Gastrocnemius medialis (tissue), 4 donors: ENCODE results near the gene LITAFD. TPM values are rescaled to one million over a fixed set of nuclear protein-coding genes. Genes with fewer than 3 reads are reported as not detected.

Experiments
- ATAC-seq, 2 donors: fragments of 150-250 bp; one replicate each; pipeline ENCODE4 v1.9.1; 2016
- DNase-seq, 2 donors: peaks; one replicate each; pipeline ENCODE4 v3.0.0-alpha.2; 2019
- H3K27ac ChIP-seq, 4 donors: fragments of 200-600 bp; sonication (generic); 1 replicate in 1 of 4; 2 replicates in 3 of 4; pipeline ENCODE4 v1.5.1; 2016 to 2018; ENCODE audit warnings: mild to moderate bottlenecking in 2 of 4, moderate library complexity in 1 of 4
- H3K27me3 ChIP-seq, 3 donors: fragments of 200-600 bp; sonication (generic) in 2 of 3; 1 replicate in 1 of 3; 2 replicates in 2 of 3; pipeline versions ENCODE4 v1.5.1 to v1.6.0; 2016 to 2019; ENCODE audit warnings: mild to moderate bottlenecking in 1 of 3, moderate library complexity in 1 of 3
- H3K36me3 ChIP-seq, 2 donors: fragments of 200-600 bp; sonication (generic) in 1 of 2; one replicate each; pipeline ENCODE4 v1.5.1; 2017 to 2018
- H3K4me1 ChIP-seq, 2 donors: fragments of 200-600 bp; sonication (generic) in 1 of 2; one replicate each; pipeline ENCODE4 v1.5.1; 2016 to 2017; ENCODE audit warnings: mild to moderate bottlenecking in 2 of 2
- H3K4me3 ChIP-seq, 4 donors: fragments of 200-600 bp; sonication (generic) in 3 of 4; 1 replicate in 1 of 4; 2 replicates in 3 of 4; pipeline ENCODE4 v1.5.1; 2016 to 2019; ENCODE audit warnings: mild to moderate bottlenecking in 2 of 4
- H3K9me3 ChIP-seq, 3 donors: fragments of 200-600 bp; sonication (generic) in 2 of 3; 1 replicate in 1 of 3; 2 replicates in 2 of 3; pipeline ENCODE4 v1.5.1; 2016 to 2019
- POLR2A ChIP-seq, 2 donors: fragments of 450-650 bp; IDR thresholded peaks; one replicate each; pipeline ENCODE4 v1.6.1; 2017; ENCODE audit warnings: antibody characterized with exemption in 2 of 2, mild to moderate bottlenecking in 2 of 2, moderate library complexity in 2 of 2
- in situ Hi-C, 4 donors: fragments of 200-750 bp; cut with MboI; loops; one replicate each; pipeline versions ENCODE4 v1.15.0 to v1.8.0; 2017; ENCODE audit warnings: low sequenced_read_pairs in 4 of 4
- intact Hi-C: fragments of 100-400 bp; cut with DNase I; formaldehyde crosslinking; loops from one replicate; pipeline ENCODE4 v1.15.1; 2023; ENCODE audit warnings: low total_unique reads
- total RNA-seq, 4 donors: library from RNA; depleted of rRNA; stranded (reverse); fragments of >200 nt; gene quantifications; one replicate each; pipeline versions ENCODE4 v1.1.0 to v1.2.3, GENCODE V29; 2016
- TF ChIP-seq, protein P1 (sequence below), 5 experiments: fragments of 450-650 bp in 3 of 5; fragments of 200-600 bp in 2 of 5; sonication (generic) in 2 of 5; IDR thresholded peaks in 4 of 5; conservative IDR thresholded peaks in 1 of 5; 1 replicate in 4 of 5; 2 replicates in 1 of 5; pipeline ENCODE4 v1.5.1; 2016 to 2019; ENCODE audit warnings: antibody characterized with exemption in 5 of 5, mild to moderate bottlenecking in 3 of 5, moderate library complexity in 3 of 5

LITAFD gene
- total RNA-seq, 4 donors from 2014 or later, result not detected

DNA sequence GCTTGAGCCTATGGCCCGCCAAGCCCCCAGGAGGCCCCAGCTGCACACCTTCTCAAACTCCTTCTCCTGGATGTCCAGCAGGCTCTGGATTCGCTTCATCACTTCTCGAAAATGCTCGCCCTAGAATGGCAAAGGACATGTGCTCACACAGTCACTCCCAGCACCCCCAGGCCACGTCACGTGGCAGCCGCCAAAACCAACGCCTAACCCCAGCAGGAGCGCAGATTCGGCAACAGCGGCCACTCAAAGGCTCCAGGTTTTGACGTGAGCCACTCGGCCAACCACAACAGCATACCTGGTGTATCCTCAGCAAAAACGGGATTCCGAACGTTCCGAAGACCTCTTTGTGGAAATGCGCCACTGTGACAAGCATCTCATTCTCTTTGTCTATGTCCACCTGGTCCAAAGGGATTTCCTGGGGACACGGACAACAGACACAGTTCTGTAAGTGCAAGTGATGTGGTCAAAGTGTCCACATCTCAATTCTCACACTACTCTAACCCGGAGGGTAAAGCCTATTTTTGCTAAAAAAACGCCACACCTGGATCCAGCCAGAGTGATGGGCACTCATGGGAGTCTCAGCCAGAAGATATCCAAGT is 12.7 kb downstream of the LITAFD start:
- DNase-seq (no peak), ATAC-seq (no peak)
- in situ Hi-C loops (loop anchor here in 1 of 4 donors (25.0 kb wide), 1 partner anchor 233 kb away; the partner anchor contains the start of gene ABAT), intact Hi-C loops (loop anchor here (5.0 kb wide), 1 partner anchor 37 kb away; no protein-coding TSS in a partner anchor)
- H3K27ac ChIP-seq, result no peak overlapping the region
- H3K36me3 ChIP-seq, result peaks cover 8 to 93% of the 10 kb centered on the region in 2 donors
- H3K27me3 ChIP-seq, result no peaks in the 10 kb centered on the region
- TF ChIP-seq POLR2A (IDR thresholded peaks at IDR 0.05), result no peak
- TF ChIP-seq, protein P1, sequence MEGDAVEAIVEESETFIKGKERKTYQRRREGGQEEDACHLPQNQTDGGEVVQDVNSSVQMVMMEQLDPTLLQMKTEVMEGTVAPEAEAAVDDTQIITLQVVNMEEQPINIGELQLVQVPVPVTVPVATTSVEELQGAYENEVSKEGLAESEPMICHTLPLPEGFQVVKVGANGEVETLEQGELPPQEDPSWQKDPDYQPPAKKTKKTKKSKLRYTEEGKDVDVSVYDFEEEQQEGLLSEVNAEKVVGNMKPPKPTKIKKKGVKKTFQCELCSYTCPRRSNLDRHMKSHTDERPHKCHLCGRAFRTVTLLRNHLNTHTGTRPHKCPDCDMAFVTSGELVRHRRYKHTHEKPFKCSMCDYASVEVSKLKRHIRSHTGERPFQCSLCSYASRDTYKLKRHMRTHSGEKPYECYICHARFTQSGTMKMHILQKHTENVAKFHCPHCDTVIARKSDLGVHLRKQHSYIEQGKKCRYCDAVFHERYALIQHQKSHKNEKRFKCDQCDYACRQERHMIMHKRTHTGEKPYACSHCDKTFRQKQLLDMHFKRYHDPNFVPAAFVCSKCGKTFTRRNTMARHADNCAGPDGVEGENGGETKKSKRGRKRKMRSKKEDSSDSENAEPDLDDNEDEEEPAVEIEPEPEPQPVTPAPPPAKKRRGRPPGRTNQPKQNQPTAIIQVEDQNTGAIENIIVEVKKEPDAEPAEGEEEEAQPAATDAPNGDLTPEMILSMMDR (IDR thresholded peaks at IDR 0.05 in 4 of 5, conservative IDR thresholded peaks at IDR 0.05 in 1 of 5), result no peak
- no peak overlapping the region for H3K4me3 ChIP-seq
- no peaks in the 10 kb centered on the region for H3K9me3 ChIP-seq
- H3K4me1 ChIP-seq, result peaks cover 0 to 13% of the 10 kb centered on the region in 2 donors

GRCh38 chr16:8898660-8899318 is 16.6 kb downstream of the LITAFD start:
- TF ChIP-seq, protein P1 (IDR thresholded peaks at IDR 0.05 in 4 of 5, conservative IDR thresholded peaks at IDR 0.05 in 1 of 5), result no peak
- no peak for TF ChIP-seq POLR2A (IDR thresholded peaks at IDR 0.05)
- ATAC-seq (no peak), DNase-seq (no peak)
- Histone ChIP-seq H3K4me3 (no peak overlapping the region), H3K27me3 (no peaks in the 10 kb centered on the region), H3K9me3 (no peaks in the 10 kb centered on the region), H3K36me3 (peaks cover 14 to 100% of the 10 kb centered on the region in 2 donors), H3K4me1 (peaks cover 0 to 4% of the 10 kb centered on the region in 2 donors), H3K27ac (no peak overlapping the region)
- intact Hi-C loops, result no loop called here
- in situ Hi-C loops, result loop anchor here in 1 of 4 donors (25.0 kb wide), 1 partner anchor 236 kb away; the partner anchor contains the start of gene ABAT

DNA sequence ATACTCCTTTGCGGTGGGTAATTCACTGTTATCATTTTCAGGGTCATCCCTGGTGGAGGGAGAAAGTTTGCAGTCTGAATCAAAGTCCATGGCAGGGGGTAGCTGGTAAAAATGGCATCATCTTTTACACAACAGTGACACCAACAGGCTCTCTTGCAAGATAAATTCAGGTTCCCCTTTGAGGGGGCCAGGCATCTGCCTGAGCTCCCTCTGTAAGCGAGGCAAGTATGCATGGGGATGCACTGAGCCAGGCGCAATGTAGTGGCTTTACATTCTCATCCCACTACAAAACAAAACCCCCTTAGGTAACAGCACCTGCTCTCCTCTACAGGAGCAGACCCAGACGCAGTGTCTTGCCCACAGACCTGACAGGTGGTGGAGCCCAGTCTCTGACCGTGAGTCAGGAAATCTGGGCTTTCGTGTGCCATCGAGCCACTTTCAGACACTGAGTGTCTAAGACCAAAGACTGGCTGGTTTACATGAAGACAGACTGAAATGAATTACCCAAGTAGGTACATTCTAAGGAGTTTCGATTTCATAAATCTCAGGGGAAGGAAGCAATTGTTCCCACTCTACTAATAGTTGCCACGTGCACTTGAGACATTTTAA is 17.7 kb downstream of the LITAFD start:
- Histone ChIP-seq H3K4me3 (no peak overlapping the region), H3K27me3 (no peaks in the 10 kb centered on the region), H3K4me1 (peaks cover 0 to 4% of the 10 kb centered on the region in 2 donors), H3K27ac (no peak overlapping the region), H3K36me3 (peaks cover 14 to 98% of the 10 kb centered on the region in 2 donors), H3K9me3 (no peaks in the 10 kb centered on the region)
- intact Hi-C loops, result no loop called here
- TF ChIP-seq, protein P1 (IDR thresholded peaks at IDR 0.05 in 4 of 5, conservative IDR thresholded peaks at IDR 0.05 in 1 of 5), result no peak
- TF ChIP-seq POLR2A (IDR thresholded peaks at IDR 0.05), result no peak
- in situ Hi-C loops, result loop anchor here in 2 of 4 donors (10.0 to 25.0 kb wide), 2 partner anchors 55 to 238 kb away; partner anchors contain the start of gene ABAT (in 1 of the 2)
- DNase-seq (no peak), ATAC-seq (no peak)

GRCh38 chr16:8900343-8900742 is 18.2 kb downstream of the LITAFD start:
- intact Hi-C loops (no loop called here), in situ Hi-C loops (loop anchor here in 1 of 4 donors (10.0 kb wide), 1 partner anchor 54 kb away; no protein-coding TSS in a partner anchor)
- peaks cover 14 to 97% of the 10 kb centered on the region in 2 donors for H3K36me3 ChIP-seq

More at GRCh38 chr16:8900343-8900742, 18.2 kb downstream of the LITAFD start:
- no peaks in the 10 kb centered on the region for H3K9me3 ChIP-seq
- peaks cover 0 to 4% of the 10 kb centered on the region in 2 donors for H3K4me1 ChIP-seq
- no peaks in the 10 kb centered on the region for H3K27me3 ChIP-seq
- DNase-seq, result no peak
- no peak for ATAC-seq
- no peak overlapping the region for H3K4me3 ChIP-seq
- no peak overlapping the region for H3K27ac ChIP-seq
- no peak for TF ChIP-seq POLR2A (IDR thresholded peaks at IDR 0.05)
- TF ChIP-seq, protein P1 (IDR thresholded peaks at IDR 0.05 in 4 of 5, conservative IDR thresholded peaks at IDR 0.05 in 1 of 5), result no peak
